WERI-Rb-1 (cell line): ENCODE data around the gene PLA2G12A.

ENCODE experiments used
- DNase-seq: peaks from one replicate; pipeline ENCODE4 v3.0.0-alpha.2; 2020
- H3K27ac ChIP-seq: fragments of 250-450 bp; sonication (Bioruptor Pico); 2 replicates; pipeline ENCODE4 v1.5.1; 2020; ENCODE audit warnings: mild to moderate bottlenecking, moderate library complexity
- H3K27me3 ChIP-seq: fragments of 250-450 bp; sonication (Bioruptor Pico); 2 replicates; pipeline ENCODE4 v1.5.1; 2021; ENCODE audit warnings: mild to moderate bottlenecking, low read depth, moderate library complexity; ENCODE audit not compliant: insufficient read depth, severe bottlenecking
- H3K36me3 ChIP-seq: fragments of 250-450 bp; sonication (Bioruptor Pico); 2 replicates; pipeline ENCODE4 v1.5.1; 2020; ENCODE audit warnings: mild to moderate bottlenecking, moderate library complexity
- H3K4me3 ChIP-seq: 2 replicates; pipeline ENCODE4 v1.5.1; 2011; ENCODE audit warnings: low read depth, mild to moderate bottlenecking, control low read depth, low read length
- H3K9me3 ChIP-seq: fragments of 250-450 bp; sonication (Bioruptor Pico); 2 replicates; pipeline ENCODE4 v1.5.1; 2021; ENCODE audit warnings: mild to moderate bottlenecking, moderate library complexity; ENCODE audit not compliant: severe bottlenecking
- CTCF ChIP-seq: IDR thresholded peaks from 2 replicates; pipeline ENCODE4 v1.5.1; 2011; ENCODE audit warnings: low read depth, mild to moderate bottlenecking, control low read depth, inconsistent platforms, low read length

PLA2G12A gene

GRCh38 chr4:109754093-109754857 lies 24.4 kb upstream of the PLA2G12A start:
- Histone ChIP-seq H3K9me3 (no peaks in the 10 kb centered on the region), H3K4me3 (no peak overlapping the region), H3K27ac (no peak overlapping the region), H3K27me3 (no peaks in the 10 kb centered on the region), H3K36me3 (no peaks in the 10 kb centered on the region)
- no peak for TF ChIP-seq CTCF
- no peak for DNase-seq

GRCh38 chr4:109752525-109752924 lies 22.7 kb upstream of the PLA2G12A start:
- no peaks in the 10 kb centered on the region for H3K36me3 ChIP-seq
- no peaks in the 10 kb centered on the region for H3K27me3 ChIP-seq
- DNase-seq, result no peak
- no peak for TF ChIP-seq CTCF
- no peaks in the 10 kb centered on the region for H3K9me3 ChIP-seq
- no peak overlapping the region for H3K27ac ChIP-seq
- H3K4me3 ChIP-seq, result no peak overlapping the region

- H3K27ac ChIP-seq, result no peak overlapping the region
- no peaks in the 10 kb centered on the region for H3K36me3 ChIP-seq
- no peak for TF ChIP-seq CTCF
- no peaks in the 10 kb centered on the region for H3K9me3 ChIP-seq
- H3K27me3 ChIP-seq, result no peaks in the 10 kb centered on the region
- no peak for DNase-seq
- H3K4me3 ChIP-seq, result no peak overlapping the region
Observed at GRCh38 chr4:109751852-109752251, 22.0 kb upstream of the PLA2G12A start.

GRCh38 chr4:109750652-109751244 lies 20.9 kb upstream of the PLA2G12A start:
- DNase-seq, result no peak
- Histone ChIP-seq H3K27ac (no peak overlapping the region), H3K27me3 (no peaks in the 10 kb centered on the region), H3K36me3 (no peaks in the 10 kb centered on the region), H3K4me3 (no peak overlapping the region), H3K9me3 (no peaks in the 10 kb centered on the region)
- no peak for TF ChIP-seq CTCF

- H3K36me3 ChIP-seq, result no peaks in the 10 kb centered on the region
- H3K27ac ChIP-seq, result no peak overlapping the region
- TF ChIP-seq CTCF, result no peak
- no peaks in the 10 kb centered on the region for H3K27me3 ChIP-seq
- DNase-seq, result no peak
- no peak overlapping the region for H3K4me3 ChIP-seq
- no peaks in the 10 kb centered on the region for H3K9me3 ChIP-seq
Observed at GRCh38 chr4:109749388-109750082, 19.7 kb upstream of the PLA2G12A start.
